ENCODE results near the gene CLPTM1L.
"Not testable (repeated sequence)": the region's sequence is repeated elsewhere in the genome, so short reads cannot be mapped to it uniquely, and the experiment has no call there.

Gene CLPTM1L

DNA sequence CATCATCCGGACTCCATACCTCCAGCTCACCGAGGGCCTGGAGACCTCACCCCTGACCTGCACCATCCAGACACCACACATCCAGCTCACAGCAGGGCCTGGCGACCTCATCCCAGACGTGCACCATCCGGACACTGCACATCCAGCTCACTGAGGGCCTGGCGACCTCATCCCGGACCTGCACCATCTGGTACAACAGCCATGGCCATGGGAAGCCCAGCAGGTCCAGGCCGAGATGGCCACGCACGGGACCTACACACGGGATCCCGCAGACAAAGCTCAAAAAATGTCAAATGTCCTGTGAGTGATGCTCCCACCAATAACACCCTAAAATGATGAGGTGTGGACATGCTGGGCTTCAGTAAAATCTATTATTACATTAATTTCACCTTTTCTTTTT lies 59.8 kb downstream of the CLPTM1L start:
- DNase-seq = no peak

DNA sequence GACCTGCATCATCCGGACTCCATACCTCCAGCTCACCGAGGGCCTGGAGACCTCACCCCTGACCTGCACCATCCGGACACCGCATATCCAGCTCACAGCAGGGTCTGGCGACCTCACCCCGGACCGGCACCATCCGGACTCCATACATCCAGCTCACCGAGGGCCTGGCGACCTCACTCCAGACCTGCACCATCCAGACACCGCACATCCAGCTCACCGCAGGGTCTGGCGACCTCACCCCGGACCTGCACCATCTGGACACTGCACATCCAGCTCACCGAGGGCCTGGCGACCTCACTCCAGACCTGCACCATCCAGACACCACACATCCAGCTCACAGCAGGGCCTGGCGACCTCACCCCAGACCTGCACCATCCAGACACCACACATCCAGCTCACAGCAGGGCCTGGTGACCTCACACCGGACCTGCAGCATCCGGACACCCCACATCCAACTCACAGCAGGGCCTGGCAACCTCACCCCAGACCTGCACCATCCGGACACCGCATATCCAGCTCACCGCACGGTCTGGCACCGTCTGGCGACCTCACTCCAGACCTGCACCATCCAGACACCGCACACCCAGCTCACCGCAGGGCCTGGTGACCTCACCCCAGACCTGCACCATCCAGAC lies 60.4 kb downstream of the CLPTM1L start:
- not testable (repeated sequence) for DNase-seq

DNA sequence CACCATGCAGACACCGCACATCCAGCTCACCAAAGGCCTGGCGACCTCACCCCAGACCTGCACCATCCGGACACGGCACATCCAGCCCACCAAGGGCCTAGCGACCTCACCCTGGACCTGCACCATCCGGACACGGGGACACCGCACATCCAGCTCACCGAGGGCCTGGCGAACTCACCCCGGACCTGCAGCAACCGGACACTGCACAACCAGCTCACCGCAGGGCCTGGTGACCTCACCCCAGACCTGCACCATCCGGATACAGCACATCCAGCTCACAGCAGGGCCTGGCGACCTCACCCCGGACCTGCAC lies 61.2 kb downstream of the CLPTM1L start:
- not testable (repeated sequence) for DNase-seq

DNA sequence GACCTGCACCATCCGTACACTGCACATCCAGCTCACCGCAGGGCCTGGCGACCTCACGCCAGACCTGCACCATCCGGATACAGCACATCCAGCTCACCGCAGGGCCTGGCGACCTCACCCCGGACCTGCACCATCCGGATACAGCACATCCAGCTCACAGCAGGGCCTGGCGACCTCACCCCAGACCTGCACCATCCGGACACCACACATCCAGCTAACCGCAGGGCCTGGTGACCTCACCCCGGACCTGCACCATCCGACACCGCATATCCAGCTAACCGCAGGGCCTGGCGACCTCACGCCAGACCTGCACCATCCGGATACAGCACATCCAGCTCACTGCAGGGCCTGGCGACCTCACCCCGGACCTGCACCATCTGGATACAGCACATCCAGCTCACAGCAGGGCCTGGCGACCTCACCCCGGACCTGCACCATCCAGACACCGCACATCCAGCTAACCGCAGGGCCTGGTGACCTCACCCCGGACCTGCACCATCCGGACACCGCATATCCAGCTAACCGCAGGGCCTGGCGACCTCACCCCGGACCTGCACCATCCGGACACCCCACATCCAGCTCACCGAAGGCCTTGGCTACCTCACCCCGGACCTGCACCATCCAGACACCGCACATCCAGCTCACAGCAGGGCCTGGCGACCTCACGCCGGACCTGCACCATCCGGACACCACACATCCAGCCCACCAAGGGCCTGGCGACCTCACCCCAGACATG lies 61.7 kb downstream of the CLPTM1L start:
- not testable (repeated sequence) for DNase-seq

DNA sequence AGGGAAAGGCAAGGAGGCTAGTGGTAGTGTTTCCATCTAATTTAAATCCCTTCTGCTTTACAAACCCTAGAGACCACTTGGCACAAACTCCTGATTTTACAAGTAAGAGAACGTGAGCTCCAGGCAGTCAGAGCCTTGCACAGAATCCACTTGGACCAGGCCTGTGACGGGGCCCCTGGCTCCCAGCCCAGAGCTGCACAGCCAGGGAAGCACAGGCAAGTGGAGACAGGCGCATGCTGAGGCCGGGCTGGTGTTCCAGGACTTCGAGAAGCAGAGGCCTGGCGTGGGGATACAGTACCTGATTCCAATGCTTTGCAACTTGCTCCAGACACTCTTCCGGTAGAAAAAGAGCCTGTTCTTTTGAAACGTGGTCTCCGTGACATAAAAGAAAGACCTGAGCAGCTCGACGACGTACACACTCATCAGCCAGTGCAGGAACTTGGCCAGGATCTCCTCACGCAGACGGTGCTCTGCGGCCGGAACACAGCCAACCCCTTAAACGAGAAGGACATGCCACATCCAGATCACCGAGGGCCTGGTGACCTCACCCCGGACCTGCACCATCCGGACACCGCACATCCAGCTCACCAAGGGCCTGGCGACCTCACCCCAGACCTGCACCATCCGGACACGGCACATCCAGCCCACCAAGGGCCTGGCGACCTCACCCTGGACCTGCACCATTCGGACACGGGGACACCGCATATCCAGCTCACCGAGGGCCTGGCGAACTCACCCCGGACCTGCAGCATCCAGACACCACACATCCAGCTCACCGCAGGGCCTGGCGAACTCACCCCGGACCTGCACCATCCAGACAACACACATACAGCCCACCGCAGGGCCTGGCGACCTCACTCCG lies 62.5 kb downstream of the CLPTM1L start:
- DNase-seq = peak; percentile 61

DNA sequence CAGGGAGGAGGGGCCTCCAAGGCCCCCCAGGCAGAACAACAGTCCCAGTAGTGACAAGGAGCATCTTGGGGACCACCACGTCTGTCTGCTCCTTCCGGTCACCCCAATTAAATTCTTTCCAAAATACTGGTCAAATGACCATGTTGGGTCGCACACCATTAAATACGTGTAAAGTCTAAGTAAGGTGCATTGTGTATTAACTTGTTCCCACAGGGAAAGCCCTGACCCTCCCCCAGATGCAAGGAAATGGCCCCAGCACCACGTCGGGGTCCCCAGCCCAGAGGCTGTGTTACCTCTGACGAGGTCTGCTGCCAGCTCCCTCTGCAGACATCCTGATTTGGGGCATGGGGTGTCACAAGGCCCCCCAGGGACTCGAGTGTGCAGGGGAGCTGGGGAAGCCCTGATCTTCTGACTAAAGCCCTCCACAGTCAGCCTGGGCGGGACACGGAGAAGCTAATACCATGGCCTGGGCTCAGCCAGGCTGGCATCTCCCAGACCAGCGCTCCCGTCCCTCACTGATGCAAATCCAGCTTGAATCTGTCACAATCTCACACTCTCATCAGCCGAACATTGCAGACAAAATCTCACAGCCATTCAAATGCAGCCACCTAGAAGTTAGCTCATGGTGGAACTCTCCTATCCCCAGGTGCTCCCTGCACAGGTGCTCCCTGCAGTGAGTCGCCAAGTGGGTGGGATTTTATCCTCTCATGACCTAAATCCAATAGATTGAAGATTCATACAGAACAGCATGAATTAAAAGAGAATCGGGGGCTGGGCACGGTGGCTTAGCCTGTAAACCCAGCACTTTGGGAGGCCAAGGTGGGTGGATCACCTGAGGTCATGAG lies 63.6 kb downstream of the CLPTM1L start:
- DNase-seq = no peak

DNA sequence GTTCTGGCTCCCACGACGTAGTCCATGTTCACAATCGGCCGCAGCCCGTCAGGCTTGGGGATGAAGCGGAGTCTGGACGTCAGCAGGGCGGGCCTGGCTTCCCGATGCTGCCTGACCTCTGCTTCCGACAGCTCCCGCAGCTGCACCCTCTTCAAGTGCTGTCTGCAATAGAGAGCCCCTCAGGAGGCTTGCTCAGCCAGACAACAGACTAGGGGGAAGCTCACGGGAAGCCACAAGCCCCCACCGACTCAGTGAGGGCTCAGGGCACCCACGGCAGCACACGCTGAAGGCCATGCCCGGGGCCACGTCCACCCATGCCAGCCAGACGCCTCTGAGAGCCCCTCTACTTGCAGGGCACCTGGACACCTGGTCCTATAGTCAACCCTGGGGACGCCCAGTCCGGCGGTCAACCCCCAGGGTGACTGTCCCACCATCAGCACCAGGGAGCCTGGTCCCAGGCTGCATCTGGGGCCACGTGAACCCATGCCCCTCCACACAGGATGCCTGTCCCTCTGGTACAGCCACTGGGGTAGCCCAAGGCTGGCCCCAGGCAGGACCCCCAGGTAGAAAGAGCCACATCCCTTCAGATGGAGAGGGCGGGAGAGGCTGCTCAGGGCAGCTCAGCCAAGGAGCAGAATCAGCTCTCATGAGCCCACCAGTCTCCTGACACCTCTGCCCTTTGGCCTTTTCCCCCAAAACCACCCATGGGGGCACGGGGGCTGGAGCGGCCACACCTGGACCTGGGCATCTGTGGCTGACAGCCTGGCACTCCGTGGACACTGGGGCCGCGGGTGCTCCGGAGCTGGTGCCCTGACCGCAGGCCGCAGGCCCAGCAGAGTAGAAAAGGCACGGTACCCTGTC lies 64.5 kb downstream of the CLPTM1L start:
- no peak for DNase-seq

DNA sequence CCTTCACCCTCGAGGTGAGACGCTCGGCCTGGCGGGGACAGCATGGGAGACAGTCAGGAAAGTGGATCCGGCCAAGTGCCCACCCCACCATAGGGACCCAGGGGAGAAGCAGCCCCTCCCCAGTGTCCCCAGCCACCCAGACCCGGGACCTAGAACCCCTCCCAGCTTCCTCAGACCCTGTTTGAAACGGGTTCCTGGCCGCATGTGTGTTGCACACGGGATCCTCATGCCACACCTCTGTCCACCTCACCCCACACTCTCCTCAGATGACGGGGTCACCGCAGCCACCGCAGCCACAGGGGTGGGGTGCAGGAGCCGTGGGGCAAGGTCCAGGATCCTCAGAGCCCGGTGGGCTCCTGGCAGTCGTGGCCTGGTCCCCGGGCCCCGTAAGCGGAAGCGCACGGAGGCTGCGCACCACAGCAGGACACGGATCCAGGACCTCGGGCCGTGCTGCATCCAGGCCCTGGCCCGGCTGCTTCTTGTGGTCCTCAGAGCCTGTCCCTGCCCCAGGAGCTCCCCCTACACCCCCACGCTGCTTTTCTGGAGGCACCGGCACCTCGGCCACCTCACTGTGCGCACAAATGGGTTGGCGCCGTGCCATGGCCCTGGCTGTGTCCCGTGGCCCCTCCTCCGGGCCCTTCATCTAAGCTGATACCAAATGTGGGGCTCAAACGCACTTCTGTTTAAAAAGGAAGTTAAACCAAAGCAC lies 65.3 kb downstream of the CLPTM1L start:
- DNase-seq = no peak

DNA sequence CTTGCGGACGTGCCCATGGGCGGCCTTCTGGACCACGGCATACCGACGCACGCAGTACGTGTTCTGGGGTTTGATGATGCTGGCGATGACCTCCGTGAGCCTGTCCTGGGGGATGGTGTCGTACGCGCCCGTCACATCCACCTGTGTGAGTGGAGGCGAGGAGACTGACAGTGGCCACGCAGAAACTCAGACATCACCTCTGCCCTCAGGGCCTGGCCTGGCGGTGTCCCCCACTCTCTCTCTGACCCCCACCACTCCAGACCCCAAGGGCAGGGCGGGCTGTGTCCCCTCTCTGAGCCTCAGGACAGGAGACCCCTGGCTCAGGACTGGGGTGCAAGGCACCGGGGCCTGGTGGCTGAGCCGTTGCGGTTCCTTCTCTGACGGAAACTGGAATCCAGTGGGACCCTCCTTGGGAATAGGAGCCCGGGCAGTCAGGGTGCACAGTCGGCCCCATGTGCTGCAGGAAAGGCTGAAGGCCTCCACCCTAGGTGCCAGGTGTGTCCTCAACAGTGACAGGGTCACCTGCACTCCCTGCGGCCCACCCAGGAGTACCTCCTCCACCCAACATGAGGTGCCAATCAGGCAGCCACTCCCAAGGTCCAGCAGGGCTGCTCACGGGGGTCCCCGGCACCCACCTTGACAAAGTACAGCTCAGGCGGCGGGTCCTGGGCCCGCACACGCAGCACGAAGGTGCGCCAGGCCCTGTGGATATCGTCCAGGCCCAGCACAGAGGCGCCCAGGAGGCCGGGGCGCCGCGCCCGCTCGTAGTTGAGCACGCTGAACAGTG lies 66.0 kb downstream of the CLPTM1L start:
- DNase-seq = no peak

DNA sequence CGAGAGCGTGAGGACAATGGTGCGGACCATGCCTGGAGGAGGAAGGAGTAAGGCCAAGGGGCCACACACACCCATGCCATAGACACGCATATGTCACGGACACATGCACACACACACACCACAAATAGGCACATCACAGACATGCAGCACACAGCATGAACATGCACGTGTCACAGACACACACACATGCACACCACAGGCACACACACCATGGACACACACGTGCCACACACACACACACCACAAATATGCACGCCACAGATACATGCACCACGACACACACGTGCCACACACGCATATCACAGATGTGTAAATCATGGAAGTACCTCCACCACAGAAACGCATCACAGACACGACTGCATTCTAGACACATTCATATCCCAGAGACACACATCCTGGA lies 66.7 kb downstream of the CLPTM1L start:
- no peak for DNase-seq

DNA sequence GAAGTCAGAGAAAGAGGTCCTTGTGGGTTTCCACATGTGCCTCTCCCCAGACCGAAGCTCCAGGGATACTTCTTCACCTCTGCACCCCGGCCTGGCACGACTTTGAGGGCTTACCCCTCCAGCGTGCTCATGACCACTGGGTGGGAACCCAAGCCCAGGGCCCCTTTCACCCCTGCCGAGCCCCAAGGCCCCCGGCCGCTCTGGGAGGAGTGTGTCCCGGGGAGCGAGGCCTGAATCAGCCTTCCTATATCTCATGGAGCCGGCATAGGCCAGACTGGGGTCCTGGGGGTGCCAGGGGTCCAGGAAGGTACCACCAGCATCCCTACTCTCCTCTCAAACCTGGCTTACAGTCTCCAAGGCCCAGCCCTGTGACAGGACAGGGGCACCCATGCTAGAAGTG lies 67.1 kb downstream of the CLPTM1L start:
- no peak for DNase-seq

DNA sequence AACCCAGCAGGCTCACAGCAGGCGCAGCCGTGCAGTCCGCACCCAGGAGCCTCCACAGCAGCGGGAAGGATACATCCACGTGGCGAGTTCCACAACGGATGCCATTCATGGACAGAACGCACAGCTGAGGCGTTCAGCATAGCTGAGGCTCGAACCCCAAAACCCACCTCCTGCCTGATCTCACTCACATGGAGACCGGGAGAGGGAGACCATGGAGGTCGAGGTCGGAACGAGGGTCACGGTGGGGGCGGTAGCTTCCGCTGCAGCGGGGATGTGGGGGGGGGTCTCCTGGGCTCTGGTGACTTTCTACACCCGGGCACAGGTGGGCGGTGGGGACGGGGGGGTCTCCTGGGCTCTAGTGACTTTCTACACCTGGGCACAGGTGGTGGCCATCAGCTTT lies 67.6 kb downstream of the CLPTM1L start:
- no peak for DNase-seq

DNA sequence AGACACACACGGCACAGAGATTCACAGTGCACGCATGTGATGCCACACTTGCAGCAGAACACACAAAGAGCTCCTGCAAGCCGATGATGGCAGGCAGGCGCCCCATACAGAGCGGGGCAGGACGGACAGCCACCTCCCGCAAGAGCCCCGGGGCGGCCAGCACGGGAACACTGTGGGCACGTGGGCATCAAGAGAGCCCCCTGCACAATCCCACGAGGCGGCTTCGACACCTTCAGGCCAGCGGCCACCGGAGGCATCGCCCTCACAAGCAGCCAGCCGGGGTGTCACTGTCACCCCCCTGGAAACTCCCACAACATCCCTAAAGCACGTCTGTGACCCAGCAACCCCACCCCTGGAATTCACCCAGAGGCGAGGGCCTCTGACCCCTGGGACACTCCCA lies 68.0 kb downstream of the CLPTM1L start:
- no peak for DNase-seq

DNA sequence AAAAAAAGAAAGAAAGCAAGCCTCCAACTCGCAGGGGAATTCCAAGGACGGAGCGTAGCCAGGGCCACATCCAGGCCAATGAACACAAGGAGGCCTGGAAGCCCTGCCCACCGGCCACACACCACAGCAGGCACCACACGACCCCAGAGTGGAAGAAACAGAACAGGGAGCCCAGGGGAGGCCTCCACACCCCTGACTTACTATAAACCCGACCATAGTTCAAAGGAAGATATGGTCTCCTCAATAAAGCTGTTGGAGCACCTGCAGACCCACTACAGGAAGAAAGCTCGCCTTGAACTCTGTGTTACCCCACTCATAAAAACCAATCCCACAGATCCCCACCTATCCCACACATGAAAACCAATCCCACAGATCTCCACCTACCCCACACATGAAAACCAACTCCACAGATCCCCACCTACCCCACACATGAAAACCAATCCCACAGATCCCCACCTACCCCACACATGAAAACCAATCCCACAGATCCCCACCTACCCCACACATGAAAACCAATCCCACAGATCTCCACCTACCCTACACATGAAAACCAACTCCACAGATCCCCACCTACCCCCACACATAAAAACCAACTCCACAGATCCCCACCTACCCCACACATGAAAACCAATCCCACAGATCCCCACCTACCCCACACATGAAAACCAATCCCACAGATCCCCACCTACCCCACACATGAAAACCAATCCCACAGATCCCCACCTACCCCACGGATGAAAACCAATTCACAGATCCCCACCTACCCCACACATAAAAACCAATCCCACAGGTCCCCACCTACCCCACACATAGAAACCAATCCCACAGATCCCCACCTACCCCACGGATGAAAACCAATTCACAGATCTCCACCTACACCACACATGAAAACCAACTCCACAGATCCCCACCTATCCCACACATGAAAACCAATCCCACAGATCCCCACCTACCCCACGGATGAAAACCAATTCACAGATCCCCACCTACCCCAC lies 69.2 kb downstream of the CLPTM1L start:
- DNase-seq = not testable (repeated sequence)

DNA sequence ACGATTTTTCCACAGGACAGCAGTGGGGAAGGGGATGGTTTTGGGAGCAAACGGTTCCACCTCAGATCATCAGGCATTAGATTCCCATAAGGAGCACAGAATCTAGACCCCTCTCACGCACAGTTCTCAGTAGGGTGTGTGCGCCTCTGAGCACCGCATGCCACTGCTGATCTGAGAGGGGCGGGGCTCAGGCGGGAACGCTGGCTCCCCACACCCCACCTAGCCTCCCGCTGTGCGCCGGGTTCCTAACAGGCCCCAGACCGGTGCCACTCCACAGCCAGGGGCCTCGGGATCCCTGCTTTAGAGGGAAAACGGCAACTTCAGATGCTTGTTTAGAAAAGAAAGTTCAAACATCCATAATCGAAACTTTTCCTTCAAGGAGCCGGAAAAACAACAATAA lies 70.4 kb downstream of the CLPTM1L start:
- no peak for DNase-seq

DNA sequence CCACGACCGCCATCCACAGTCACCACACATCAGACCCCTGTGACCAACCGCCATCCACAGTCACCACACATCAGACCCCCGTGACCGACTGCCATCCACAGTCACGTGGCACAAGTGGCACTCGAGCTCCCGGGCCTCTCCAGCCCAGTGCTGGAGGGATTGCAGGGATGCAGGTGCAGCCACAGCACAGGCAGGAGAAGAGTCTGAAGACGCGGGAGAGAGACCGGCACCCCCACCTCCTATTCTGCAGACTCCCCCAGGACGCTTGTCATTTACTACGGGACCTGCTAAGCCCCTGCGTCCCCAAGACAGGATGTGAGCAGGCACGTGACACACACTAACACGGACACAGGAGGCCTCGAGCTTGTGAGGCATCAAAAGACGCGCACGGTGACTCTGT lies 71.2 kb downstream of the CLPTM1L start:
- no peak for DNase-seq

DNA sequence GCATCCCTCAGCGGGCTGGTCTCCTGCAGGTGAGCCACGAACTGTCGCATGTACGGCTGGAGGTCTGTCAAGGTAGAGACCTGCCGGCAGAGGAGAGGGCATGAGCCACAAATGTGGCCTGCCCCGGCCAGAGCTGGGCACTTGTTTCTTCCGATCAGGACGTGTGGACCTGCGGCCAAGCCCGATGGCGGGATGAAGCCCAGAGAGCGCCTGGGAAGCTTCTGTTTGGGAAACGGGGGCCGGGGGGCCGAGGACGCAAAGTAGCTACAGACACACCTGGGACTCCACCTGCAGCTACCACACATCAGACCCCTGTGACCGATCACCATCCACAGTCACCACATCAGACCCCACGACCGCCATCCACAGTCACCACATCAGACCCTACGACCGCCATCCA lies 72.7 kb downstream of the CLPTM1L start:
- no peak for DNase-seq

DNA sequence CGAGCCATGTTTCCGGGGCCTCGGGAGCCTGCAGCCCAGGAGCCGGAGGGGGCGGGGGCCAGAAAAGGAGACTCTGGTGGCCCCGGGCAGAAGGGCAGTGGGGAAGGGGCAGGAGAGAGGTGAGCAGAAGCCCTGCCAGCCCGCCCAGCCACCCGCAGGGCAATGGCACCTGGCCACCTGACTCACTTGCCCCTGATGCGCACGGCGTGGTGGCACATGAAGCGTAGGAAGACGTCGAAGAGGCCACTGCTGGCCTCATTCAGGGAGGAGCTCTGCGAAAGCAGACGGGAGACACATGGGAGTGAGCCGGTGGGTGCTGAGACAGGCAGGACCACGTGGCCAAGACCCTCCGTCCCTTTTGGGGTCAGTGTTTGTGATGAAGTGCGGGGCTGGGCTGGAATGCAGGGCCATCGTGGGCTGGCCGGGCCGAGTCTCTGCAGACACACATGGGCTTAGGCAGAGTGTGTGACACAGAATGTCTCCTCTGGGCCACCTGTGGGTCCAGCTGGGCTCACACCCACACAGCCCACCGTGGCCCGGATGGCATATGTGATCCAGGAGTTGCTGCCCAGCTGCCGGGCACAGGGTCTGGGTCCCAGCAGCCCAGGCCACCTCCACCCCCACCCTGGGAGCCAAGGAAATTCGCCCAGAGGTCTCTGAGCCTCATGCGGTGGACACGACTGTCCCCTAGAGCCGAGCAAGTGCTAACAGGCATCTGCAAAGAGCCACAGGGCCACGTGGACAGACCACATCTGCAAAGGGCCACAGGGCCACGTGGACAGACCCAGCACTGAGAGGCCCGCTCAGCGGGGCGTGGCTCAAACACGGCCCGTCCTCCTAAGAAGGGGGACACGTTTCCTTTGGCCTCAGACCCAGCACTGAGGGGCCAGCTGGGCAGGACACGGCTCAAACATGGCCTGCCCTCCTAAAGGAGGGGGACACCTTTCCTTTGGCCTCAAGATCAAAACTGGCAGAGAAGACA lies 73.7 kb downstream of the CLPTM1L start:
- no peak for DNase-seq
